ENCODE results near the gene CEP57.

Gene CEP57

DNA sequence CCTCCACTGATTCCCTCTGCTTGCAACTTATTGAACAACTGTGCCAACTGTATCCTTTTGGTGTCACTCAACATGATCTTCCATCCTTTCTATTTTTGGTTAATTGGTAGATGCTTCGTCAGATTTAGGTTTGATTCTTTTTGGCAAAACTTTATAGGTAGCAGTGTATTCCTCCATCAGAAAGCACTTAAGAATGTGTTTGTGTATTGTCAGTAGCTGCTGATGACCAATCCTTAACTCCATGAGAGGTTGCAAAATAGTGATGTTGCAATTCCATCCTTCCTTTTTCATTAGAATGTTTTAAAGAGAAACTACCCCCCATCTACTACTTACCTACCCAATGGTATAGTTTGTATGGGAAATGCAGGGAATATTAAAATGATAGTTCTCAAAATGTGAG lies 22.8 kb upstream of the CEP57 start:
- H3K27ac ChIP-seq: no peak overlapping the region
- TF ChIP-seq CTCF (conservative IDR thresholded peaks at IDR 0.05): no peak
- TF ChIP-seq ZFX (IDR thresholded peaks at IDR 0.05): no peak

GRCh38 chr11:95768521-95768920 lies 21.8 kb upstream of the CEP57 start:
- H3K27ac ChIP-seq: no peak overlapping the region
- TF ChIP-seq ZFX (IDR thresholded peaks at IDR 0.05) (no peak), CTCF (conservative IDR thresholded peaks at IDR 0.05) (no peak)

DNA sequence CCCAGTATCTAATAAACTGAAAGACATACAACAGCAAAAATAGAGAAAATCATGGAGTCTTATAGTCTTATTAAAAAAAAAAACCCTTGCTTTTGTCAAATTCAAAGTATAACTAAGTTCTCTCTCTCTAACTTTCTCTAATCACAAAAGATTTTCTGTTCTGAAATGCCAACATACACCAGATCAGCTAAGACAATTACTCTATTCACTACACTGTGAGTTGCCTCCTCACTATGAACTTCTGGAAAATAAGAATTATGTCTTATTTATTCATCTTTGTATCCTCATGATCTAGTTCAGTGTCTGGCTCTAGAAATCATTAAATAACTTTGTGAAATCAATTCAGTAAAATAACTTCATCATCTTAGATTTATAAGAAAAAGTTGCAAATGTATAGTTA lies 13.4 kb upstream of the CEP57 start:
- no peak overlapping the region for H3K27ac ChIP-seq
- TF ChIP-seq CTCF (conservative IDR thresholded peaks at IDR 0.05): no peak
- no peak for TF ChIP-seq ZFX (IDR thresholded peaks at IDR 0.05)

- no peak overlapping the region for H3K27ac ChIP-seq
- TF ChIP-seq ZFX (IDR thresholded peaks at IDR 0.05) (no peak), CTCF (conservative IDR thresholded peaks at IDR 0.05) (no peak)
These were observed 11.6 kb upstream of the CEP57 start for GRCh38 chr11:95778699-95779098.

DNA sequence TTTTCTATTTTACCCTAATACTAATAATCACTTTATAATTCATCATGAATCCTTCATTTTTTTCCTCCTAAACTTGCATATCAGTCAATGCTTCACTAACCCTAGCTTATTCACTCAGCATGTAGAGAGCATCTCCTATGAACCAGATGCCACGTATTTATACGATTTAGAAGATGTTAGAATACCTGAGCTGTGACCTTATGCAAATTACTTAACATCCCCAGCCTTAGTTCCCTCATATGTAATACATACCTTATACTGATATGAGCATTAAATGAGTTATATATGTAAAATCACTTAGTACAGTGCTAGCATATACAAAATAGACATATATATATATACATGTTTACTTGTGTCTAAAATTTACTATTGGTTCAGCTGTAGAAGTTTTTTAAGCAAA lies 9.8 kb upstream of the CEP57 start:
- no peak overlapping the region for H3K27ac ChIP-seq
- TF ChIP-seq CTCF (conservative IDR thresholded peaks at IDR 0.05) (no peak), ZFX (IDR thresholded peaks at IDR 0.05) (no peak)

DNA sequence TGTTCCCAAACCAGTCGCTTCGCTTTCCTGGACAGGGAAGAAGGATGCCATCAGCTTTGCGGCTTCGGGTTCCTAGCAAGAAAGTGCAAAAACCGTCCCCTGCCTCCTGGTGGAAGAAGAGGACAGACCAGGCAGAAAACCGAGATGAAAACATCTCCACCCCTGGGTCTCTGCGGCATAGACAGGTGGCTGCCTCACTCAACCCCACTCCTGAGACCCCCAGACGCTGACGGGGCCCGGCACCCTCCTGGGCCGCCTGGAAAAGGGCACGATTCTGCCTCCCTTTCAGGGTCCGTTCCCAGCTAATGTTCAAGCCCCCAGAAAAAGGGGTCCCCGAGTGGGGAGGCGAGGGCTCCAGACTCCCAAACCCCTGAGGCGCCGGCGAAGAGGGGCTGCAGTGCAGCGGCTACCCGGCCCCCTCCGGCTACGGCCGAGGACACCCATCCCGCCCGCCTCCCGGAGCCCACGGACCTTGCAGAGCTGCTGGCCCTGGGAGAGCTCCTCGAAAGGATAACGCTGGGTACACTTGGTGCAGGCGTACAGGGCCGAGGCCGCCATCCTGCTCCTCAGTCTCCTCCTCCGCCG lies 1.3 kb upstream of the CEP57 start:
- TF ChIP-seq CTCF (conservative IDR thresholded peaks at IDR 0.05) (no peak; the same call in 1 of the 2 replicates), ZFX (IDR thresholded peaks at IDR 0.05) (no peak; the same call in 1 of the 2 replicates)
- H3K27ac ChIP-seq: peak overlapping the region; percentile 88

GRCh38 chr11:95789506-95790122 lies 684 bp upstream of the CEP57 start, which contains the start of gene FAM76B:
FAM76B (minus strand) TSS chr11:95789782; CDS start chr11:95789478, 304 bp downstream.
- peak within 1 kb of the TSS; percentile 88 for H3K27ac ChIP-seq
- no peak for TF ChIP-seq CTCF (conservative IDR thresholded peaks at IDR 0.05)
- TF ChIP-seq ZFX (IDR thresholded peaks at IDR 0.05): peak; percentile 56
